LNCaP clone FGC (cell line): ENCODE measurements around the gene USP9X.

Source experiments
- DNase-seq: peaks from one replicate; pipeline ENCODE4 v3.0.0-alpha.2; 2011; ENCODE audit warnings: low read depth
- H3K4me3 ChIP-seq: 2 replicates; pipeline ENCODE4 v1.5.1; 2011; ENCODE audit warnings: mild to moderate bottlenecking, low read depth, low read length, control low read depth
- CTCF ChIP-seq: IDR thresholded peaks from 2 replicates; pipeline ENCODE4 v1.5.1; 2012; ENCODE audit warnings: mild to moderate bottlenecking; ENCODE audit not compliant: control insufficient read depth, insufficient read depth; ENCODE audit errors: extremely low read depth

USP9X gene

GRCh38 chrX:41085512-41085877 is 250 bp downstream of the USP9X start:
- no peak for TF ChIP-seq CTCF
- H3K4me3 ChIP-seq: peak overlapping the region; percentile 77
- DNase-seq: no peak

GRCh38 chrX:41085878-41086626 is 807 bp downstream of the USP9X start:
- TF ChIP-seq CTCF: no peak
- DNase-seq: no peak

GRCh38 chrX:41086627-41086932 is 1.3 kb downstream of the USP9X start:
- peak overlapping the region; percentile 77 for H3K4me3 ChIP-seq
- TF ChIP-seq CTCF: no peak
- no peak for DNase-seq

More at GRCh38 chrX:41085878-41086626, 807 bp downstream of the USP9X start:
- peak overlapping the region; percentile 77 for H3K4me3 ChIP-seq

GRCh38 chrX:41087201-41087600 is 2.0 kb downstream of the USP9X start:
- DNase-seq: no peak
- TF ChIP-seq CTCF: no peak
- peak overlapping the region; percentile 77 for H3K4me3 ChIP-seq

GRCh38 chrX:41090568-41091238 is 5.5 kb downstream of the USP9X start:
- no peak for TF ChIP-seq CTCF
- DNase-seq: no peak
- no peak overlapping the region for H3K4me3 ChIP-seq

- TF ChIP-seq CTCF: no peak
Observed at GRCh38 chrX:41092776-41093175, 7.5 kb downstream of the USP9X start.

More at GRCh38 chrX:41092776-41093175, 7.5 kb downstream of the USP9X start:
- no peak for DNase-seq
- H3K4me3 ChIP-seq: no peak overlapping the region
